Kidney glomerular epithelial cell (primary cell): ENCODE measurements around the gene AADACL4.

ENCODE experiments used
- DNase-seq: peaks from one replicate; lab custom pipeline; 2025; lab: John Stamatoyannopoulos, UW

Gene AADACL4

DNA sequence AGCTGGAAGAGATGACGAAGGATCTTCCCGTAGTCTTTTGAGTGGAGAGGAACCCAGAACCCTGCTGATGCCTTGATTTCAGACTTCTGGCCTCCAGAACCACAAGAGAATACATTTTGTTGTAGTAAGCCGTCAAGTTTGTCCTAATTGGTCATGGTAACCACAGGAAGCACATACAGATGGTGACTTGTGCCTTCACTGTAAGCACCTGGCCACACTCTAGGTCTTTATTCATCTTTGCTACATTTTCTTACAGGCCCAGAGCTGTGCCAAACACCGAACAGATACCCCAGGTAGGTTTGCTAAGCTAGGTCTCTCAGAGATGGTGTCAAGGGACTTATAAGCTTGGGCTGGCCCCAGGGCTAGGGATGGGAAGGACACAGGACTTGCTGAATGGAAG is 30.7 kb upstream of the AADACL4 start:
- DNase-seq: no peak

DNA sequence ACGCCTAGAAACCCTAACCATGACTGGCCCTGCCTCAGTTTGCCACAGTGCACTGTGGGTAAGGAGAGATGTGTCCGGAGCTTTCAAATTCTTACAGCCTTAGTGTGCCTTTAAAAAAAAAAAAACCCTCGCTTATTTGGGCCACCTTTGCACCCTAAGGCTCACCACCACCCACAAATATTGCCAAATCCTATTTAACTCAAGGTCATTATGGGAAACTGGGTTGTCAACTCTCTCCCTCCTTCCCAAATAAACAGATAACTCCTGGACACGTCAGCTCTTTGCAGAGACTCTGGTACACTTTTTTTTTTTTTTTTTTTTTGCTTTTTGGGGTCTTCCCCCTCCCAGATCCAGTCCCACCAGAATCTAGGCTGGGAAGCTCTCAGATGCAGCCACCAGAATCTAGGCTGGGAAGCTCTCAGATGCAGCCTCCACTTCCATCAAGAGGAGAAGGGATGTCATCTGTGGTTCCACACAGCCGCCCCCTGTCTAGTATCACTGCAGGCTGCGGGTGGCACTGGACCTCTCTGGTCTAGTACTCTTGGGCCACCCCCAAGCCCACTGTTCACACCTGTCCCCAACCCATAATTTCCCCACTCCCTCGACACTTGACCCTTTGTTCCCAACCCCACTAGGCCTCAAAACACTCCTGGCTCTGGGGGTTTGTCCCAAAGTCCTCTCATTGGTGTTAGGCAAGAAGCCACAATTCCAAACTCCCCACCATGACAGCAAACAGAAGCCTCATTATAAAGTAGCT is 29.3 kb upstream of the AADACL4 start:
- no peak for DNase-seq

GRCh38 chr1:12615159-12615864 is 28.6 kb upstream of the AADACL4 start:
- no peak for DNase-seq

GRCh38 chr1:12615865-12616708 is 27.8 kb upstream of the AADACL4 start:
- peak; percentile 41 for DNase-seq

DNA sequence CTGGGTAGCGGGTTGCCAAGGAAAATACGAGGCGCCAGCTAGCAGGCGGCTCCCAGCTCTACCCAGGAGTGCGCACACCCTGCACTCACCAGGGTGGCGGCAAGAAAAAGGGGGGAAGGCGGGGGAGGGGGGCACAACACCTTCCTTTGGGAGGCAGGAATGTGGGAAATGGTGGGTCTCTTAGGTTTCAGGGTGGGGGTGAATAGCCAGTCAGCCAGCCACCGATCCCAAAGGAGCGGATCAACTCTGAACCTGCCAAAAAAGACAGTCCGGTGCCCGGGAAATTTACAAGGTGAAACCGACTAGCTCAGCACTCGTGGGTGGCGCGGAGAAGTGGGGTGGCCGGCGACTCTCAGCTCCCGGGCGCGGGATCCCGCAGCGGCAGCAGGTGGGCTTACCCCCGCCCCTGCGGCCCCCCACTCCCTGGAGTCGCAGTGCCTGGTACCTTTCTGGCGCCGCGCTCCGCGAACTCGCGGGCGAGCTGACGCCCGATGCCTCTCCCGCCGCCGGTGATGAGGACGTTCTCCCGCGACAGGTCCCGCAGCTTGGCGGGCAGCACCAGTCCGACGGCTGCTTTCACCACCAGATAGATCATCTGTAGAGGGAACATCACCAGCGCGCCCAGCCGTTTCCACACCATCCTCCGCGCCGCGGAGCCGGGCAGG is 27.0 kb upstream of the AADACL4 start:
- DNase-seq: peak; percentile 14

- DNase-seq: no peak
Observed at GRCh38 chr1:12617511-12617900, 26.4 kb upstream of the AADACL4 start.

GRCh38 chr1:12617901-12618660 is 25.8 kb upstream of the AADACL4 start, which contains the start of gene DHRS3:
TSS of gene DHRS3 (minus strand) at chr1:12618210. CDS start at chr1:12617348, 862 bp downstream.
- DNase-seq: peak; percentile 62

GRCh38 chr1:12618661-12618964 is 25.3 kb upstream of the AADACL4 start:
- no peak for DNase-seq

DNA sequence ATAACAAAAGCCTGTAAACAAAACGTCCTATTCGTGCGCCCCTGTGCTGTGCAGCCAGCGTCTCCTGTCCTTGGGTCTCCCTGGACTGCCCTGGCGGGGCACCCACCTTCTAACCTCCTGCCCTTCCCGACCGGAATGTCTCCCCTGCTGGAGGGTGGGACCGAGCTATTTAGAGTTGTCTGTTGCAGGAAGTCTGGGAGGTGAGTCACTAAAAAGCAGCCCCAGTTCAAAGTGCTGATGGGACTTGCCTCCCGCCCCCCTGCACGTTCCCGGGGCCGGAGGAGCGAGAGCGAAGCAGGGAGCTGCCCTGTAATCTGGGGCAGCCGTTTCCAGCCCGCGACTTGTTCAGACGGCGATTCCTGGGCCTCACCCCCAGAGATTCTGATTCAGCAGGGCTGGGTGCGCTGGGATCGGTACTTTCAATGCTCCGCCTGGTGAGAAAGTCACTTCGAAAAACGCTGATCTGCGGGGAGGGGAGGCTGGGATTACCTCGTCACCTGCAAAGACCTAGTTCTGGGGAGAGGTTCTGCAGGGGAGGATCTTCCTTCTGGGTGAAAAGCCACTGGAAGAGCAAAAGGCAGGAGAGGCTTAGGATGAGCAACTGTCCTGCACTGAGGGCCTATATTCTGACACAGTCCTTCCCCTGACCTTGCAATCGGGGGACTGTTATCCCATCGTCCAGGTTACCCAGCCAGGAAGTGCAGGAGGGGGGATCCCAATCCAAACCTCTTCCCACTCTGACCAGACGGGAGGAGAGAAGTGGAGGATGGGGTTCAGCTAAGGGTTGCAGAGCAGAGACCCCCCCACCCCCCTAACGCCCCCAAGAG is 24.7 kb upstream of the AADACL4 start:
- DNase-seq: peak; percentile 45

DNA sequence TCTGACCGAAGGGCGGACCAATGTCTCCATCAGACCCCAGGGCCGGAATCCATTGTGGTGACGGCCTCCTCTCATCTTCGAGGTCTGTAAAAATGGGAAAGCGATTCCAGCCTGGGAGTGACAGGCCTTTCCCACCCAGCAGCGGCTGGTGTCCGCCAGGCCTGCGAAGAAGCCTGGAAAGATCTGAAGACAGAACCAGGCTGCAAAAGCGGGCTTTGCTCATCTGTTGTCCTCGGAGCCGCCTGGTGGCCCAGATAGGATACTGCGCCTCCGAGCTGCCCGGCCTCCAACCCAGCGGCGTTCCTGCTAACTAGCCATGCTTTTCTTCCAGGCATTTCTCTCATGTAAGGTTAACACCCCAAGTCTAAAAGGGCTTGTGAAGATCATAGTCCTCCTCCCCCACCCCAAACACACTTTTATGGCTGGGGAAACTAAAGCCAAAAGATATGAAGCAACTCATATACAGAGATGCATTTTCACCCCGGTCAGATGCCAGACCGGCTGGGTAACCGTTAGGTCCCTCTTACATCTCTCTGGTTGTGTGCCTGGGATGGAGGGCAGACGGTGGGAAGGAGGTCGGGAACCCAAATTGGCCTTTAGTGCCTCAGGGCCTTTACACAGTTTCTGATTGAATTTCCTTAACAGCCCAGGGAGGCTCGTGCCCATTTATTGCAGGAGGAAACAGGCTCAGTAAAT is 23.9 kb upstream of the AADACL4 start:
- DNase-seq: peak; percentile 87

DNA sequence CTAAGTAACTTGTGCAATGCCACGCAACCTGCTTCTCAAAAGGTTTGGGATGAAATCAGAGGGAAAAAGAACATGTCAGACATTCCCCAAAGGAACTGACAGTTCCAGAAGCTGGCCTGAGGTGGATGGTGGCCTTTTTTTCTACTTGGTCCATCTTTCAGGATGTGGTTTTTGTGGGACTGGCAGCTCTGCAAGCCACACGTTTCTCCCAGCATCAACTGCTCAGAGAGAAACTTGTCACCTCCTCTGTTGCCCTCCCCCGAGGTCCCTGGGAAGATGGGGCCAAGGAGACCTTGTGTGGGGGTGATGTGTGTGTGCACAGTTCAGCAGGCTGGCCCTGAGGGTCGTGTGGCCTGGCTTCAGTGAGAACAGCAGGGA is 23.4 kb upstream of the AADACL4 start:
- DNase-seq: no peak

GRCh38 chr1:12620931-12621330 is 23.0 kb upstream of the AADACL4 start:
- DNase-seq: no peak

DNA sequence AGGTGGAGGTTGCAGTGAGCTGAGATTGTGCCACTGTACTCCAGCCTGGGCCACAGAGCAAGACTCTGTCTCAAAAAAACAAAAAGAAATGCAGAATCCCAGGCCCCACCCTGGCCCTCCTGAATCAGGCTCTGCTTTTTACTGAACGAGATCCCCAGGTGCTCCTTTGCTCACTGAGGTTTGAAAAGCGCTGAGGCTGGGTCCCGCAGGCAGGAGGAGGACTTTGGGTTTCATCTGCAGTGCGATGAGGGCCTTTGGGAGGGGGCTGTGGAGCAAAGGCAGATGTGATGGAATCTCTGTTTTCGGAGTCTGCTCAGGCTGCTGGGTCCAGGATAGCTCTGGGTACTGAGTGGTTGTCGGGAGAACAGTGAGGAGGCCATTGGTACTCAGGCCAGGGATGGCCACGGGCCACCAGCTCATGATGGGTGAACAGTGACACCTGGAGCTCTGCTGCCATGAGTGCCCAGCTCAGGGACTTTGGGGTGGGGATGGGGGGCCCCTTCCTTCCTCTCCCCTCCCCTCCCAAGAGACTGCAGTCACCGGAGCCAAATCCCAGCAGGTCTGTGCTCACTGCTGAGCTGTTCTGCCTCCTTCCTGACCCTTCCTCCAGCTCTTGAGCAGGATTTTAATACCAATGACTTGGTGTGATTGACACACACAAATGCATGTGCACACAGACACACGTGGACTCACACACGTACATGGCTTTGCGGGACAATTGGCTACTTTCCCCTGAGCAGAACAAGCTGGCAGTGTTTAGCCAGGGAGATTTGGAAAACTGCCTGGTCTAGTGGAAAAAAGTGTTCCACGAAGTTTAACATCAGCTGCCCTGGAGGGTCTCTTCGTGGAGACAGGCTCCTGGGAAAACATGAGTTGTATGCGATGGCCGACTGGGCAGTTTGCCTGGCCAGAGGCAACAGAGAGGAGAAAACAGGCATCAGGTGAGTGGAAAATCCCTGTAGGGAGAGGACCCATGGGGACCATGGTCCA is 22.2 kb upstream of the AADACL4 start:
- DNase-seq: no peak

- DNase-seq: no peak
Observed at GRCh38 chr1:12622506-12622905, 21.4 kb upstream of the AADACL4 start.

DNA sequence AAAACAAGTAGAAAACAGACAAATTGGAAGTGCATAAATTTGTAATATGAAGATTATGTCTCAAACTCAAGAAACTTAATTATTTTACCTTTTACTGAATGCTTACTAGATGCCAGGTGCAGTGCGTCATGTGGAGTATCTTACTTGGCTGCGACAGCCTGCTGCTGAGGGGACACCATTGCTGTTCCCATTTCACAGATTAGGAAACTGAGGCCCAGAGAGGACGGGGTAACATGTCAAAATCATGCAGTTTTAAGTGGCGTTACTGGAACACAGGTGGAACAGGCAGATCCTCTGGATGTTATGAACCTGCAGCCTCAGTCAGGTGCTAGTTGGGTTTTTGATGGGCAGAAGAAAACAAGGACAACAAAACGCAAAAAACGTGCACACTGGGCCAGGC is 18.6 kb upstream of the AADACL4 start:
- DNase-seq: no peak

DNA sequence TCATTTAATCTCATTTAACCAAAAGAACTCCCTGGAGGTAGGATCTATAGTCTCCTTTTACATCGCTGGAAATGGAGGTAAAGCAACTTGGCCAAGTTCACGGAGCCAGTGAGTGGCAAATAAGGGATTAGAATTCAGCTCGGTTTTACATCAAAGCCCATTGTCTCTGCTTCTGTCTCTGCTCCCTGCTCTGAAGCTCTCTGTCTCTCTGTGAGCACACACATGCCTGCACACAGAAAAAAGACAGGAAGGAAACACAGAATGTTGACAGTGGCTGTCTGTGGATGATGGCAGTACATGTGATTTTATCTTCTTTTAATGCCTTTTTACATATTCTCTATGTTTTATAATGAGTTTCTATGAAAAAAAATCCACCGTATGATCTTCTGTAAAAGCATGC is 17.0 kb upstream of the AADACL4 start:
- no peak for DNase-seq

- no peak for DNase-seq
Observed at GRCh38 chr1:12627296-12627695, 16.6 kb upstream of the AADACL4 start.

DNA sequence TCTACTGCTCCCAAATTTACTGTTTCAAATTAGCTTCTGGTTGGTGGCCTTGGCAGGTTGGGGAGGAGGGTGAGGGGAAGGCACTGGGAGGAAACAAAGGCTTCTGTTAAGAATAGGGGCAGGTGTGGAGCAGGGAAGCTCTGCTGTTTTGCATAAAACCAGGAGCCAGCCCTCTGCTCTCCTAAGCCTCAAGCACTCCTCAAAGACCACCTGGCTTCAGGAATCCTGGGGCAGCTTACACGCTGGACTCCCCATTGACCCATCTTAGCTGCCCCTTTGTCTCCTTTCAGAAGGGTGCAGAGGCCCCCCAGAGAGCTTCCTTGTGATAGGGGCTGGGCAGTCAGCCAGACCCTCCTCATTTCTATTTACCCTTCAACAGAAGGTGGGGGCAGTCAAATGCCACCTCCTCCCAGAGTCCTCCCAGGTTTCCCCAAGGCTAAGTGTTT is 14.4 kb upstream of the AADACL4 start:
- DNase-seq: no peak
